ENCODE measurements around the gene ADAMTS17.
A peak's percentile ranks its signal among the peaks of the same experiment; 100 is the strongest.

Gene ADAMTS17

DNA sequence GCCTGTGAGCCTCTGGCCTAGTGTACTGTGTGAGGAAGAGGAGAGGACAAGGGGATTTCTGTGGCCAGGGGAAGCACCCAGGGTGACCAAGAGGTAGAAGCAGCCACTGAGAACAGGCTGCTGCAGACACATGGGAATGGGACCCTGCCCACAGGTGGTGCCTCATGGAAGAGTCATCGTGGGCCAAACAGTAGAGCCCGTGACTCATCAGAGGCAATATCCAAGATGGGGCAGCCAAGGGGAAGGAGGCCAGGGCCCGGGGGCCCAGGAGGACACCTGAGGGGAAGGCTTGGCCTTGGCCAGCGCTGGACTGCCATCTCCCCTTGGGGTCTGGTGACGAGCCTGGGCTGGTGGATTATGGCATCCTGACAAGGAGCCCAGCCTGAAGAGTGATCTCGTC lies 333.5 kb downstream of the ADAMTS17 start:
- peak in 2 of 42 donors; percentile 19 to 34 for DNase-seq
- intact Hi-C loops (cut with DNase I), result no loop called here

DNA sequence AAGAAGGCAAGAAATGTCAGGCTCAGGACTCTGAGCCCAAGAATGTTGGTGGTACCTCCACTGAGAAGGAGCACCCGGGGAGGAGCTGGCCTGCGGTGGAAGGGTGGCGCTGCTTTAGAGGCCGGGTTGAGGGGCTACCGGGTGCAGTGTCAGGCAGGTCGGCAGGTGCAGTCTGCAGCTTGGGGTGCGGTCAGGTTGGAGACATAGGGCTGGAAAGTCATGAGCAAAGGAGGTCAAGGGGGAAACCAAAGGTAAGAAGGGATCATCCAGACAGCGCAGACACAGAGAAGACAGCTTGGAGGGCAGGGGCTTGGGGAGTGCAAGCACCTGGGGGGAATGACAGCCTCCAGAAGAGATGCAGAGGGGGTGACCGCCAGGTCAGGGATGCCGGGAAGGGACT lies 334.2 kb downstream of the ADAMTS17 start:
- intact Hi-C loops (cut with DNase I), result no loop called here
- peak in 1 of 42 donors; percentile 13 for DNase-seq

DNA sequence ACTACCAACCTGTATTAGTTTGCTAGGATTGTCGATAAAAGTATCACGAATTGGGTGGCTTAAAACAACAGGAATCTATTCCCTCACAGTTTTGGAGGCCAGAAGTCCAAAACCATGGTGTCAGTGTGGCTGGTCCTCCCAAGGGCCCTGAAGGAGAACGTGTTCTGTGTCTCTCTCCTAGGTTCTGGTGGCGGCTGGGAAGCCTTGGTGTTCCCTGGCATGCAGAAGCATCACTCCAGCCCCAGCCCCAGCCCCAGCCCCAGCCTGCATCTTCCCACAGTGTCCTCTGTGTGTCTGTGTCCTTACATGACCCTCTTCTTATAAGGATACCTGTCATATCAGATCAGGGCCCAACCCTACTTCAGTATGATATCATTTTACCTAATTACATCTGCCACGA lies 336.1 kb downstream of the ADAMTS17 start:
- intact Hi-C loops (cut with DNase I), result no loop called here

DNA sequence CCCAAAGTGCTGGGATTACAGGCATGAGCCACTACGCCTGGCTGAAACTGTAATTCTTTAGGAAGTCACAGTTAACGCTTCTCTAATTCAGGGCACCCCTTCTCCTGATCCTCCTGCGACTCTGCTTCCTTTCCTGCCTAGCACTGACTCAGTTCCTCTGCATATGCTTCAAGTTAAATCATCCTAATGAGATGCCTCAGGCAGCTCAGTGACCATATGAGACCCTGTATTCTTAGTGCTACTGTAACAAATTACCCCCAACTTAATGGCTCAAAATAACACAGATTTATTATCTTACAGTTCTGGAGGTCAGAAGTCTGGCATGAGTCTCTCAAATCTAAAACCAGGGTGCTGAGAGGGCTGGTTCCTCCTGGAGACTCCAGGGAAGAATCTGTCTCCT lies 336.8 kb downstream of the ADAMTS17 start:
- no peak for DNase-seq

More for the DNA sequence above, 336.1 kb downstream of the ADAMTS17 start:
- peak in 2 of 42 donors; percentile 10 to 21 for DNase-seq

DNA sequence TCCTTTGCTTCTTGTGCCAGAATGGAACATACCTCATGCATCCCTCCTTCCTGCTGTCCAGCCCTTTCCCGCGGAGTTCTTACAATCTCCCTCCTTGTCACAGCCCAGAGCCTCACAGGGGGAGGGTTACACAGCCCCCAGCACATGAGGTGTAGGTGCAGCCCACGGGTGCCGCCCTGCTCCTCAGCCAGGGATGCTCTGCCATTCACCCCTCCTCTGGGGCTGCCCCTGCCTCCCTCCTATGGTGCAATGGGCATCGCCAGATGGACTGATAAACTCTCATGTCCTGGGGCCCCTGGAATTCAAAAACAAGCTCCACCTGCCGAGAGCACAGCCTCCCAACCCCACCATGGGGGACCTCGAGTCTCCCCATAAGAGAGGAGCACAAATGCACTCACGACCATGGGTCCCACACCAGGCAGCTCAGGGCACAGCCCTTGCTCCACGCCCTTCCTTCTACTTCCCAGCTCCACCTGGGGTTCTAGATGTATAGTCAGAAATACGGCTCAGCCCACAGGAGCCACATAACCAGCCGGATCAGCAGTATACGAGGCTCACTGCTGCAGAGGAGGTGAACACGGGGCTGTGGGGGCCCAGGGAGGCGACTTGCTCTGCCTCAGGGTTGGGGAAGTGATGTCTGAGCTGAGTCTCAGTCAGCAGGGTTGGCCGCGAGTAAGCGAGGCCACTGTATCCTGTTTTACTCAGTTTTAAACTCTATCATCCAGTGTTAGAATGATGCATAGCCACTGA lies 338.8 kb downstream of the ADAMTS17 start:
- peak in 3 of 42 donors; percentile 7 to 30 (median 14) for DNase-seq
- intact Hi-C loops (cut with DNase I), result no loop called here

More for the DNA sequence above, 336.8 kb downstream of the ADAMTS17 start:
- intact Hi-C loops (cut with DNase I), result no loop called here

DNA sequence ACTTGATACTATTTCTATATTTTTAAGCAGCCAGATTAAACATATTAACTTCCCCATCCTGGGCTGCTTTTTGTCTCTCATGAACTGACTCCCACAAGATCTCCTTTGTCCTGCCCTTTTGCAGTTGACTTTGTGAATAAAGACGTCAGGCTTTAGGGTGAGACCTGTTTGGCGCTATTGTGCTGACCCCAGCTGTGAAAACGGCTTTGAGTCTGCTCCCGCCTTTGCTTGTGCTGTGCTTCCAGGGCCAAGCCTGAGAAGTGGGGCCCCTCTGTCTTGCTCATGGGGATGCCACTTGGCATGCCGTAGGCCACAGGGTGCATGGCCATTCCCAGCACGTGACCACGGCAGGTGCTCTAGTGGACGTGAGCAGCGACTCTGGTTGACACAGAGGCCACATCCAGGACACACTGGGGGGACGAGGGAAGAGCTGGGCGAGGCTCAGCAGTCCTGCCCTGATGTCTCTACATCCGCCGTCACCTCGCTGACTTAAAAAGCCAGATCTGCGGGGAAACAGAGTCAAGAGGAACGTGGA lies 339.6 kb downstream of the ADAMTS17 start:
- intact Hi-C loops (cut with DNase I), result no loop called here
- DNase-seq, result peak in 16 of 42 donors; percentile 14 to 57 (median 29)

DNA sequence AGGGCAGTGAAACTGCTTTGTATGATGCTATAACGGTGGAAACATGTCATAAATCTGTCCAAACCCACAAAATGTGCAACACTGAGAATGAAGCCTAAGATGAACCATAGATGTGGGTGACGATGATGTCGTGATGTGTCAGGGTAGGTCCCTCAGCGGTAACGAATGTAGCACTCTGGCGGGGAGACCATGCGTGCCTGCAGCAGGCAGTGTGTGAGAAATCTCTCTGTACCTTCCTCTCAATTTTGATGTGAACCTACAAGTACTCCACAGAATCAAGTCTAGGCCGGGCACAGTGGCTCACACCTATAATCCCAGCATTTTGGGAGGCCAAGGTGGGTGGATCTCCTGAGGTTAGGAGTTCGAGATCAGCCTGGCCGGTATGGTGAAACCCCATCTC lies 340.4 kb downstream of the ADAMTS17 start:
- intact Hi-C loops (cut with DNase I), result no loop called here
- peak in 3 of 42 donors; percentile 16 to 18 (median 17) for DNase-seq

DNA sequence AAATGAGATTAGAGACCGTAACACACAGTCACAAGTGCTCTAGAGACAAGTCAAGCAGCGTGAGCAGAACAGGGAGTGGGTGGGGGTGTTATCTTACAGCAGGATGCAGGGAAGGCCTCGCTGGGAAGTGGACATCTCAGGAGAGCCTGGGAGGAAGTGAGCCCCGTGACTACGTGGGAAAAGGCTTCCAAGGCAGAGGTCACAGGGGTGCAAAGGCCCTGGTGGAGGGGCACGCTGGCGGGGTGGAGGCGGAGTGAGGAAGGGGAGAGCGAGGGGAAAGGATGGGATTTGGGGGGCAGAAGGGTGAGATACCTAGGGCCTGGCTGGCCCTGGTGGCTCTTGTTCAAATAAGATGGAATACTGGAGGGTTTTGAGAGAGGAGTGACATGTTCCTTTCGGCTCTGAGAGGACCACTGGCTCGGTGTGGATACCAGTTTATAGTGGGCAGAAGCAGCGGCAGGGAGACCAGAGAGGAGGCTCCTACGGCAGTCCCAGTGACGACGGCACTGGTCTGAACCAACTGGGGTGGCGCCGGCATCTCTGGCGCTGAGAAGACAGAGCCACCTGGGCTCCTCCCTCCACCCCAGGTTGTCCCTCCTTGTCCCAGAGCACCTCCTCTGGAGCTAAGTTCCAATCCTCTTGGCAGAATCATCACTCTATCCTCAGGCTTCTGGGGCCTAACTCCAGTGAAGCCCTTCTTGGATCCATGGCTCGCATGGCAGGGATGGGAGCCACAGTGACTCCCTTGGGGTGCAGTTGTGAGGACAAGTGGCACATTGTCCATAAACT lies 342.3 kb downstream of the ADAMTS17 start:
- DNase-seq, result peak in 5 of 42 donors; percentile 10 to 30 (median 19)
- intact Hi-C loops (cut with DNase I), result no loop called here

DNA sequence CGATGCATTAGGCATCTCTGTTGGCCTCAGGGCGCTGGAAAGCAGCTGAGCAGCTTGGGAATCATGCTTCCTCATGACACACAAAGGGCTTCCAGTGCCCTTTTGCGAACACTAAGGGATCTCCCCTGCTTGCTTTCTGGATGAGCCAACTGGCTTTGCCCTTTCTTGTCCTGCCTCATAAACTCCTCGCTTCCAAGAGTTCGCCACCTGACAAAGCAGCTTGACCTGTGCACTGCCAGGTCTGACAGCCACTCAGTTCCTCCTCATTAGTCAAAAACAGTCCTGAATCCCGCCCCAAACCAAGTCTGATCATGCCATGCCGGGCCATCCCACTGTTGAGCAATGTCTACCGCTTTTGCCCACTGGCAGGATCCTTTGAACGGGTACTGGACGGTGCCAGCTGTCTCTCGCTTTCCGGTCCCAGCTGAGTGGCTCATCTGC lies 343.1 kb downstream of the ADAMTS17 start:
- intact Hi-C loops (cut with DNase I), result no loop called here
- peak in 6 of 42 donors; percentile 8 to 25 (median 14) for DNase-seq

DNA sequence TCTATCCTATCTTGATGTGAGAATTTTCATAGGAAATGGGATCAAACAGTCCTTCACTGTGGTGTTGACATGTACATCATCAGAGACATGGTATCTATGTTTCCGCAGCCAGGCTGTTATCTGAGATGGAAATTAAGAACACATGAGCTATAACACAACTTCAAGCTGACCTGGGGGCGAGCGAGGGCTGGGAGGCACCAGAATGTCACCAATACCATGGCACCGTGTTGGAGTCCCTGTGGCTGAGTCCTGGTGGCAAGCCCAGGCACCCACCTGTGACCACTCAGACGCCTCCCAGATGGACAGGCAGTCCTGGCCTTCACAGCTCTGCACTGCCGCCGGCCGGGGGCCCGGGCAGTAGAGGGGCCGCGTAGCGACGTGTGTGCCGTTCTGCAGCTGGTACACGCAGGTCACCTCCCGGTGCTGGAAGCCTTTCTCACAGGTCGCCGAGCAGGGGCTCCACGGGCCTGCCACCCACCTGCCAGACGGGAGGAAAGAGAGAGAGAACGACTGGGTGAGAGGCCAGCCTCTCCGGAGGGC lies 344.6 kb downstream of the ADAMTS17 start:
- intact Hi-C loops (cut with DNase I), result no loop called here
- DNase-seq, result peak in 5 of 42 donors; percentile 8 to 30 (median 17)

DNA sequence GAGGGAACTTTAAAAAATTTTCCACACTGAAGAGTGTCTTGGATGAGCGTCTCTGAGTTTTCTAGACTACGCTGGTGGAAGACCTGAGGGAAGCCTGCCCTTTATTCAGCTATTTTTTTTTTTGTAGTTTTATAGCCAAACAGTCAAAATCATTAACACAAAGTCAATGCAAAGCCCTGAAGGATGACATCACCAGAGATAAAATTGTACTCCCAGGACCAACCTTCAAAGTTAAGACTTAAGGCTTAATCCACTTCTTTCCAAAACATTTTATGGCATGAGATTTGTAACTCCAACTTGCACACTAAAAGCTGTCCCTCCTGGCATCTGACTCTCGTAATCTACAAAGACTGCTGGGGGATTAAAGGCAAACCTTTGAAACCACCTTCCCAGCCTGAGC lies 345.1 kb downstream of the ADAMTS17 start:
- DNase-seq, result no peak
- intact Hi-C loops (cut with DNase I), result no loop called here

DNA sequence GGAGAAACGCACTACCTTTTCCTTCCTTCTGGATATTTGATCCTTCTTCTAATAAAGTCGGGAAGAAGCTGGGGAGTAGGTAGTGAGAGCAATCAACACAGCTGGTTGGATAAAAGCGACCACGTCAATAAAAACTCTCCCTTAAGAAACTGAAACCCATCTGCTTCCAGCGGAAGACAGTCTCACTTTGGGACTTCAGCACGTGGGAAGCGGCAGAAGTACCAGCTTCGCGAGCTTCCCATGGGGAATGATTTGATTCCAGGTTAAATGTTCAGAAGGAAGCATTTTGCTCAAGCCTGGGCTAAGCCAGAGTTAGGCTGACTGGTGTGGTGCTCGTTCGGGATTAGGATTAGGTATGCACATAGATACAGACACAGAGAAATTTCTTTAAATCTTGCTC lies 346.2 kb downstream of the ADAMTS17 start:
- peak in 4 of 42 donors; percentile 1 to 9 (median 2) for DNase-seq
- intact Hi-C loops (cut with DNase I), result no loop called here

DNA sequence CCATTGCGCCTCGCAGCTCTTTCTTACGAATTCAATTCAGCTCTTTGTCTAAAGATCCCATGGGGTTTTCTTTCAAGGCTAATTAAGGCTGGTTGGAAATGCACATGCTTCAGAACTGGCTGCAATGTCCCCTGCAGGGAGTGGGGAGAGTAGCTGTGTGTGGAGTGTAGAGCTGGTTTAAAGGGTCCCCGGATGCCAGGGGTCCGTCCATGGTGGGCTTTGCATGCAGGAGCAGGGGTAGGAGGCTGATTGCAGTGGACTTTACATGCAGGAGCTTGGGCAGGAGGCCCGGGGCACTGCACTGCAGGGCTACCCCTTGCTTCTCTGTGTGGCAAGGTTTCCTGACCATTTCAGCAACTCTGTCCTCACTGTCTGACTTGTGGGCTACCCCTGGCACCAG lies 346.9 kb downstream of the ADAMTS17 start:
- intact Hi-C loops (cut with DNase I), result no loop called here
- DNase-seq, result peak in 6 of 42 donors; percentile 2 to 20 (median 12)

DNA sequence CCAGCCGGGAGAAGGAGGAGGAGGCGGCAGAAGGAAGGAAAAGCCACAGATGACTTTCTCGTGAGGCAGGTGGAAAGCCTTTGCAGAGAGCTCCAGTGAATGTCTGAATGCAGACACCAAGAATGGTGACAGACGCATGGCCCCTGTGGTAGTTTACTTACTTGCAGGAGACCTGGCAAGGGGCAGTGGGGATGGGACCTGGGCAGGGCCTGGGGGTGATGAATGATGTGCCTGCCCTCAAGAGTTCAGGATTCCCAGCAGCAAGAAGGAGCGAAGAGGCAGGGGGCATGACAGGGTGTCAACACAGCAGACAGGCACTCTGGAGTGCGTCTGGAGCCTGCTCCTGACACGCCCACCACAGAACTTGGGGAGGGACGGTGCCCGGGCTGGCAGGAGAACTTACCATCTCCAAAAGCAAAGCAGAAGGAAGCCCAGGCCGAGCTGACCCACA lies 348.1 kb downstream of the ADAMTS17 start:
- peak in 6 of 42 donors; percentile 3 to 39 (median 24) for DNase-seq
- intact Hi-C loops (cut with DNase I), result no loop called here

DNA sequence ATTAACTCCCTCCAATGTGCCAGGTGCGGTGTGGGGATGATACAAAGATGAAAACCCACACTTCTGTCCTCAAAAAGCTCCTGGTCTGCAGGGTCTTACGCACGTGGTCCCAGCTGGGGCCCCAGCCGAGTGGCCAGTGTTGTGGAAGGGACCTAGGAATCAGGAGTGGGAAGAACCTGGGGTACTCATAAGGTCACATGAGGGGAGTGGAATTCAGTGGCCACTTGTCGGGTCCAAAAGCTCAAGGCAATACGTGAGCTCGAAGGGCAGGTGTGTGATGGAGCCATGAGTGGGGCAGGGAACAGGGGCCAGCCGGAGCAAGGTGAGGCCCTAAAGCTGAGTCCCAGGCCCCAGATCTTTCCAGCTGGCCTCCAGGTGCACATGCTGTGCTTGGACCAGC lies 348.5 kb downstream of the ADAMTS17 start:
- peak in 1 of 42 donors; percentile 15 for DNase-seq

DNA sequence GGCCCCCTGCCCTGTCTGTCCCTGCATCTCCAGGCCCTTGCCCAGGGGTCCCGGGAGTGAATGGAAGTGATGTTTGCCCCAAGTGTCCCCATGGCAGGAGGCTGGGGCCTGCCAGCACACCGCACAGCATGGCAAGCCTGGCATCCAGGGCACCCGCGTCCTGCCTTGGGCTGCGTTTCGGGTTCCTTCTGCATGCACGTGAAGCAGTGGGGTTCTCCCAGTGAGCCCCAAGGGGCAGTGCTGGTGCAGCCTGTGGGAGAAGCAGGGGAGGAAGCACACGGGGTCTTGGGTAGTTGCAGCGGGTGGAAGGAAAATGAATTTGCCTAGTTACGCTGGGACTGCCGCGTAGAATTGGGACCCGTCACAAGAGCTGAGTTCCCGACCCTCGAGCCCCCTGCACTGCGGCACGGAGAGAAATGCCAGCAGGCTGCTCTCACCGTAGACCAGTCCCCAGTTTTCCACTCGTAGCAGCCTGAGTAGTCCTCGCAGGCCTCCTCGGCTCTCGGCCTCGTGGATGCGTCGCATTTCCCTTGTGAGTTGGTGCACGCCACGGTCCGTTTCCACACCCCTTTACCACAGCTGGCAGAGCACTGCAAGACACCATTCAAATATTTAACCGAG lies 349.1 kb downstream of the ADAMTS17 start:
- intact Hi-C loops (cut with DNase I), result no loop called here
- peak in 9 of 42 donors; percentile 2 to 36 (median 10) for DNase-seq

More for the DNA sequence above, 348.5 kb downstream of the ADAMTS17 start:
- intact Hi-C loops (cut with DNase I), result no loop called here

DNA sequence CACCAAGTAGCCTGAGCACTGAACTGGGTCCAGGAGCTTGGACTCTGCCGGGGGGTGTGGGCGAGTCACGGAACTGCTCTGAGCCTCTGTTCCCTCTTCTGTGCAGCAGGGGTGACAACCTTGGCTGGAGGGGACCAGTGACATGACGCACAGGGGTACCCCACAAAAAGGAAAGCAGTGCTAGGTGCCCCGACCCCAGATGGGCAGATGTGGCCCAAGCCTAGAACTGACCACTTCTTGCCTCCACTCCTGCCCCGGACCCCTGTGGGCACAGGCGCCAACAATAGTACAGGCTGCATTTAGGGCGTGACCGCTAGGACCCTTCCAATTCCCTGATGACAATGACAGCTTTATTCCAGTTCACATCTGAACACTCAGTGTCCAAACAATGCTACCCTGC lies 352.7 kb downstream of the ADAMTS17 start:
- intact Hi-C loops (cut with DNase I), result no loop called here
- peak in 1 of 42 donors; percentile 14 for DNase-seq

DNA sequence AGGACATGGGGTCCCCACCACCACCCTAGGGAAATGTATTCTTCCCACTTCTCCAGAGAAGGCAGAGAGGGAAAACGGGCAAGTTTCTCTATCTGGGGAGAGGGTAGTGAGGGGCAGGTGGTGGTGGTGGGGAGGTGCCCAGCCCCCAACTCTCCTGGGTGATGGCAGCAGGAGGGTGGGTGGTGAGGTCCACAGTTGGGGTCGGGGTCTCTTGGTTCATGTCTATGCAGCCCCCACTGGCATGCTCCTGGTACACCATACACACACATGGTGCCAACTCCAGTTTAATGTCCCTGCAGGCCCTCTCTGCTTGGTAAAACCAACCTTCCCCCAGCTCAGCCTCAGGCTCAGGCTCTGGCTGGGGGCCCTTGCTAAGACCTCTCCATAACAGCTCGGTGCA lies 354.1 kb downstream of the ADAMTS17 start:
- no peak for DNase-seq
- intact Hi-C loops (cut with DNase I), result no loop called here

DNA sequence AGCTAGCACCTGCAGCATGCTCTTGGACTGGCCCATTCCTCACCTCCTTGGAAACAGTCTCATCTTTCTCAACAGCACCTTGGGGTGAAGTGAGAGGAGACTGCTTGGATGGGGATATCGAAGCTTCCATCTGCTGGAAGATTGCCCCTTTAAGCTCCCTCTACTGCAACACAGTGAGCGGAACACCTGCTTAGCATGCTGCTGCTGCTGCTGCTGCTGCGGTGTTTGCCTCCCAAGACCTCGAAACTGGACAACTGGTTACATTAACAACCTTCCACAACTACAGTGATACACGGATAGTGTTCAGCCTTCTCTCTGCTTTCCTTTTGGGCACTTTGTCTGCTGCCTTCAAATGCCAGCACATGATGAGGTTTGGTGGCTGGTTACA lies 354.7 kb downstream of the ADAMTS17 start:
- DNase-seq, result peak in 1 of 42 donors; percentile 14
- intact Hi-C loops (cut with DNase I), result no loop called here
